GM19328 (cell line): ENCODE results near the gene LDLRAD1.
"Not testable (repeated sequence)": the region's sequence is repeated elsewhere in the genome, so short reads cannot be mapped to it uniquely, and the experiment has no call there.

ENCODE experiments used
- ATAC-seq: cut with Tn5 transposase; IDR thresholded peaks from one replicate; pipeline ENCODE4 v1.9.1; 2021; ENCODE audit warnings: mild to moderate bottlenecking, moderate library complexity; ENCODE audit not compliant: unreplicated experiment

Gene LDLRAD1

DNA sequence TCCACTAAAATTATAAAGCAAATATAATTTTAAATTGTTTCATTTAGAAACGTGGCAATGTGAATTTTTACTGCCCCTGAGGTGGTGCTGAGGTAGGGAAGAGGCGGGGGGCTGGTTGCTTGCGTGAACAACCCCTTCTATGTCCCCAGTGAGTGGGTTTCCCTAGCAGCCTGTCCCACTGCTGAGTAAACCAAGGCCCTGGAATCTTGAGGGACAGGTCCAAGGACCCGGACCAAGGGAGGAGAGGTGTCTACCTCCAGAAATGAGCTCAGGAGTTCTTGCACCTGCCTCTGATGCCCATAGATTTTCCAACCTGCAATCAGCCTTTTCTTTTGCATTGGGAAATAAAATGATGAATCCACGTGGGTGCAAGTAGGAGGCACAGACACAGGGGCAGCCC lies 649 bp upstream of the LDLRAD1 start:
- ATAC-seq = no peak

DNA sequence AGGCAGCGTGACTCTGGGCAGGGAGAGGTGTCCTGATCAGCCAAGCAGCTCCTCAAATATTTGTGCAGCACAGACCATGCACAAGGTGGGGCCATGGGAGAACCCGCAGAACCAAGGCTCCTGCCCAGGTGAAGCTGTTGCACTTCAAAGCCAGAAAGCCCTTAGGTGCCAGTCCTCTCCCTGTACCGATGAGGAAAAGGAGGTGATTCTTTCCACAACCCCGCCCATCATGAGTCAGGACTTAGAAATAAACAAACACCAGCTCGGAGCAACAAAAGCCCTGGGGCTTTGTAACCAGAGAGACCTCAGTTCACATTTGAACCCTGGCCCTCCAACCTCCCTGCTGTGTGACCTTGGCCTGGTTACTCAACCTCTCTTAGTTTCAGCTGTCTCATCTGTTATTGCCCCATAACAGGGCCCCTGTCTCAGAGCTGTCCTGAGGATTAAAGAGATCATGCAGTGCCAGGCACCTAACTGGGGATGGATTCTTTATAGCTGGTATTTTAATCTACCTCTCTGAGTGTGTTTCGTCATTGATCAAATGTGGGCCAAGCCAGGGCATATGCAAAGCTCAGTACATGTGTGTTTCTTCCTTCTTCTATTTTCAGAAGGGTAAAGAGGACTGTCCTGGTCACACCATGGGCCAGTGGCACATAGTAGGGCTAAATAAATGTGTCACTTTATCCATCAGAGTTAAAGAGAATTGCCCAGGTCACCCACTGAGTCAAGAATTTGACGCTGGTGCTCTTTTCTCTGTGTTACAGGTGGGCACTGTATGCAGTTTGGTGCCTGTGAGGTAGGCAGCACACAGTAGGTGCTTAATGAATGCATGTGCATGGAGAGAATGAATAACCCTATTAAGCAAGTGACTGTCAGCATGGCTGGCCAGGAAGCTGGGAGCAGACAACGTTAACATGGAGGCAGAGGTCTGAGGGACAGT lies 1.4 kb downstream of the LDLRAD1 start:
- no peak for ATAC-seq

DNA sequence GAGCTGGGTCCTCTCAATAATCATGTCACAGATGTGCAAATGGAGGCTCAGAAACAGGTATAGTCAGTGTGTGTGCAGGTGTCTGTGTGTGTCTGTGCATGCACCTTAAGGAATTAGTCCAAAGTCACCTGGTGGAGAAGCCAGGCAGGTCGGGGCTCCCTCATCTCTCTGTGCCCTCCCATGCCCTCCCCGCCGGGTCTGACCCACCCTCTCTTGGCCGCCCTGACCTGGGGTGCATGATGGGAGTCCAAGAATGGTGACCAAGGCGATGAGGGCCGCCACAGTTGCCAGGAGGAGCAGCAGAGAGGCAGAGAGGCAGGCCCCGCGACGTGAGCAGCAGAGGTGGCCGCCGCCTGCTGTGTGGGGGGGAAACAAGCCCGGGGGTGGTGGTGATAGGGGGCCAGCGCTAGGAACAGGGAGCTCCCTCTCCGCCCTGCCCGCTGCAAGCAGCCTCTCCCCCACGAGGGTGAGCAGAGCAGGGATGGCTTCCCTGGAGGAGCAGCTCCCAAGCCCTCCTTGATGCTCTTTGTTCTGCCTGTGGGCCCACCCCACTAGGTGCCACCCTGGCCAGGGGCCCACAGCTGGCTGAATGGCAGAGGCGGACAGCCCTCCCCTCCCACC lies 3.9 kb downstream of the LDLRAD1 start:
- ATAC-seq = no peak

DNA sequence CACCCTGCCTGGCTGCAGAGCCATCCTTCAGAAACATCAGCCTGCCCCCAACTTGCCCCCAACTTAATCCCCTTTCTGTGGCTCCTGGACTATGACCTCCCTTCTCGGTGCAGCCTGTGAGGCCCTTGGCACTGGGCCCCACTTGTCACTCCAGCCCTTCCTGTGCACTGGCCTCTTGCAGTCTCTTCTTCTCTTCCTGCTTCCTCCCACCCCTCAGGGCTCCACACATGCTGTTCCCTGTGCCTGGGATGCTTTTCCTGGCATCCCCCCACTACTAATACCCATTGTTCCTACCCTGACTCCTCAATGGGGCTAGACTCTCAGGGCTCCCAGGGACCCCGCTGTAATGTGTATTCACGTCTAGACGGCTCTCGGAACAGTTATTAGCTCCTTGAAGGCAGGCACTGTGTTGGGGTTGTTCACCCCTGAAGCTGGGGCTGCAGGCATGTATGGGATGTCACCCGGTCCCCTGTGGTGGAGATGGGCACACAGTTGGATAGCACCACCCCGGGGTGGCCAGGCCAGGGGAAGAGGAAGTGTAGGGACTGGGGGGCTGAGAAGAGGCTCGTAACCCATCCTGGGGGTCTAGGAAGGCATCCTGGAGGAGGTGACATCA lies 4.5 kb downstream of the LDLRAD1 start:
- no peak for ATAC-seq

DNA sequence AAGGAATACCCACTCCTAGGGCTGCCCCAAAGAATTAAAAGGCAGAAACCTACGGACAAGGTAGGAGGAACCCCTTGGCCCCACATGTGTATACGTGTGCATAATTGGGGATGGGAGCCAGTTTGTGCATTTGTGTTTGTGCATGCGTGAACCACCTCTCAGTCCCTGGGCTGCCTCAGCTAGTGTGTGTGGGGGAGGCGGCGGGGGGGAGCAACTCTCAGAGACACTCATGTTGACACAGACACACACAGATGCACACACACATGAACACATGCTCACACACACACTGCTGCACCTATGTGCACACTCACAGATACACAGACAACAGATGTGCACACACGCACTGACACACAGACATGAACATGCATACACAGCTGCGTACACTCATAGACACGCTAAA lies 5.1 kb downstream of the LDLRAD1 start:
- no peak for ATAC-seq

DNA sequence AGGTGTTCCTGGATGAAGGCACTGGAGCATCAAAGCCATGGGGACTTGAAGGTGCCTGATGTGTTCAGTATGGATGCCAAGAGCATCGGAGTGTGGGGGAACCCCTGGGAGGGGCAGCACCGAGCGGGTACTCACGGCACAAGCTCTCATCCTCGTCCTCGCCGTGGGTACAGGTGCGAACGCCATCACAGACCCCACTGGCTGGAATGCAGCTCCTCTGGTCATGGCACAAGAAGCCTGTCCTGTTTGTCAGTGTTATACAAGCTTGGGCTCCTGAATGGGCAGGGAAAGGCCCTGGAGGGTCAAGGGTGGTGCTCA lies 6.0 kb downstream of the LDLRAD1 start:
- ATAC-seq = no peak

DNA sequence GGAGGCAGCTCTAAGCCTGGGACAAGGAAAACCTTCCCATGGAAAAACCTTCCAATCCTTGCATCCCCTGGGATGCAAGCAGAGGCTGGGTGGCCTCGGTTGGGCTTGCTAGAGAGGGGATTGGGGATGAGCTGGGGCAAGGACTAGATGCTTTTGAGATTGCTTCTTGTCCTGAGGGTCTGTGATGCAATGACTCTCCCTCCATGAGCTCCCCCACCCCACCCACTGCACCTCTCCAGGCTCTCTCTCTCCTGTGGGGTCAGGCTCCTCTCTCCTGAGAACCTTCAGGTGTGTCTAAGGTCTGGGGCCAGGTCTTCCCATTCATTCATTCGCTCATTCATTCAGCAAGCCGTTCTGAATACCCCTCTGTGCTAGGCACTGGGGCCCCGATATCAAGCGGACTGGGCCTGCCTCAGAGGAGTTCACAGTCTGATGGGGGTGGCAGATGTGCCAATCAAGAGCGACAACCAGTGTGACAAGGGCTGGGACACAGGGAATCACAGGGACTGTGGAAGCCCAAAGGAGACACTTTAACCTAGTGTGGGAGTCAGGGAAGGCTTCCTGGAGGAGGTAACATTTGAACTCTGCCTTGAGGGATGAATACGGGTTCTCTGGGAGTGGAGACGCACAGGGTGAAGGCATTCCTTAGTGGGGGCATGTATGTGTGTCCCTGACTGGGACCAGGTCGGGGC lies 6.5 kb downstream of the LDLRAD1 start:
- ATAC-seq = no peak

DNA sequence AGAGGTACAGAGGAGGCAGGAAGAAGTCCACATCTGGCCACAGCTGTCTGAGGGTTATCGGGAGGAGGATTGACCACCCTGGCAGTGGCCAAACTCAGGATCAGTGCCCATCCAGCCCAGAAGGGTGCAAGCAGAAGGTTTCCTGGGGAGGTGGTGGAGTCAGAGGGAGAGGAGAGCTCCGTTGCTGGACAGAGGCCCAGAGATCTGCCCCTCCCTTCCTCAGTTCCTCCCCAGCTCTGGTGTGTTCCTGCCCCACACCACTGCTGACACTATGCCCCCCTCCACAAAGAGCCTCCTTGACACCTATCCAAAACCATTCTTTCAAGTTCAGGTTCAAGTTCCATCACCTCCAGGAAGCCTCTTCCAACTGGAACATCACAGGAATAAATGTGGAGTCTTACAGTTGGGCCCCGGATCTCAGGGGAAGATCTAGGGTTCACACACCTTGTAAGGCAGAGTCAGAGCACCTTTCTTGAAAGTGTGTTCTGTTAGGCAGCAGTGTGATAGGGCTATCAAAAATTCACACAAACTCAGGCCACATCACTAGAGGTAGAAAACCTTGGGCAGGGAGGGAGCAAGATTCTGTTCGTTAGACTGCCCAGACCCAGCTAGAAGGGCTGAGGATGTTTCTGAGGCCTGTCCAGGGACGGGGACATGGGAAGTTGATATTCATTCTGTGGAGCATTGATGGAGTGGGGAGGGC lies 7.4 kb downstream of the LDLRAD1 start:
- ATAC-seq = no peak

DNA sequence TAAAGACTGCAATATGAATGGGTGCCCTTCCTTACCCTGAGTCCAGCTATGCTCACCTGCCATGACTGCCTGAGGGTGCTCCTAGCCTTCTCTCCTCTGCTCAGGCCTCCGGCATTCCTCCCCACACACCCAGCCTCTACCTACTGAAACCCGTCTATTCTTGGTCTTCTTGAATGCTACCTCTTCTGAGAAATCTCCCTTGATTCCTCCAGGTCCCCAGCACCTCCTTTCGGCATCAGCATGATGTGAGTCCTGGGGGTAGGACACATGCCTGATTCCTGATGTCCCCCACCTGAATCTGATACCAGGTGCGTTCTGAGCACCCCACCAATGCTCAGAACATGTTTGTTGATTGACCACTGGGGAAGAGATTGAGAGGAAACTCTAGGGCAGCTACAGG lies 8.6 kb downstream of the LDLRAD1 start:
- ATAC-seq = no peak

DNA sequence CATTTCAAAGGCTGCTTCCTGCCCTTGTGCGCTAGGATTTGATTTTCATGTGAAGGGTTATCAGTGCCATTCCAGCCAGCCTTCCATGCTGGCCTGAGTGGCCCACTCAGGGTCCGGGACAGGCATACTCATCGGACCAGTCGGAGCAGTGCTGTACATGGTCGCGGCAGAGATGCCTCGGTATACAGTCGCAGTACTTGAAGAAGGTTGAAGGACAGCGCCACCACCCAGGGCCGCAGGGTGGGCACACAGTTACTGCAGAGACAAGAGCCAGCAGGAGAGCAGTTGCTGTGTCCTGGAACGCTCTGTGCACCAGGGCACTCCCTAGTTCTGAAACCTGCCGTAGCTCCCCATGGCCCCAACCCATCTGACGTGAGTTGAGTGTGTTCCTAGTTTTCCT lies 9.1 kb downstream of the LDLRAD1 start:
- ATAC-seq = no peak

DNA sequence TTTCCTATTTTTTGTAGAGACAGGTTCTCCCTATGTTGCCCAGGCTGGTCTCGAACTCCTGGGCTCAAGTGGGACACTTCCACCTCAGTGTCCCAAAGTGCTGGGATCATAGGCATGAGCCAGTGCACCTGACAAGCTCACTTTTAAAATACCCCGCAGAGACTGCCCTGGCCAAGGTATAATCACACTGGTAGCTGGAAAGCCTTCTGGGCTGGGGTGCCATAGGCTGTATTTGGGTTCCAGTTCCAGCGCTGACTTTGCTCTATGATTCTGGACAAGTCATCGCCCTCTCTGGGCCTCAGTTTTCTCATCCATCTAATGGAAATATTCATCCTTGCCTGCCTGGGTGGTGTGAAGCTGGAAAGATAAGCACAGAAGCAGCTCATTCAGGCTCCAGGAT lies 10.4 kb downstream of the LDLRAD1 start:
- ATAC-seq = no peak

DNA sequence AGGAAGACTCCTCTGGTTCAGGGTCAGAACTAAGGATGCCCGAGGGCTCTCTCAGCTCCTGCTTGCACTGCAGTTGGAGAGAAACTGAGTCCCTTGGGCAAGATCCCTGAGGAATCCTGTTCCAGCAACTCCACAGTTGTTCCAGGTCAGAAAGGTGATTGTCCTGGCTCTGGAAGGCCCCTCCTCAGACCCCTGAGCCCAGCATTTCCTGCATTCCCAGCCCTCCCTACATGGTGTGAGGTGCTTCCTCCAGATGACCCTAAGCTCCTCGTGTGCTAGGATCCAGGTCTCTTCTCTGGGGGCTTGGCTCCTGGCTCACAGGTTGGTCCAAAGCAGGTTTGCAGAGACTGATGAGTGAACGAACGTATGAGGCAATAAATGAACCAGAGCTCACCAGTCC lies 11.5 kb downstream of the LDLRAD1 start:
- ATAC-seq = no peak

DNA sequence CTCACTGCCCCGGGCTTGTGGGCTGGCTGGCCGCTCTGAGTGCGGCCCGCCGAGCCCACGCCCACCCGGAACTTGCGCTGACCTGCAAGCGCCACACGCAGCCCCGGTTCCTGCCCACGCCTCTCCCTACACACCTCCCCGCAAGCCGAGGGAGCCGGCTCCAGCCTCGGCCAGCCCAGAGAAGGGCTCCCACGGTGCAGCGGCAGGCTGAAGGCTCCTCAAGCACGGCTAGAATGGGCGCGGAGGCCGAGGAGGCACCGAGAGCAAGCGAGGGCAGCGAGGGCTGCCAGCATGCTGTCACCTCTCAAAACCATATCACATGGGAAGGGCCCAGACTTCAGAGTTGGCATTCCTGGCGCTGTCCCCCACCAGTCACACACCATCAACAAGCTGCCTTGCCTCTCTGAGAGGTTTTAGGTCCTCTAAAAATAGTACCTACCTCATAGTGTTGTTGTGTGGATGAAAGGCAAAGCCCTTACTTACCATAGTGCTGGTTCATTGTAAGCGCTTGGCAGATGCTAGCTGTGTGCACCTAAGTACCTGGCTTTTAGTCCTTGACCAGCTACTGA lies 13.4 kb downstream of the LDLRAD1 start:
- ATAC-seq = no peak

DNA sequence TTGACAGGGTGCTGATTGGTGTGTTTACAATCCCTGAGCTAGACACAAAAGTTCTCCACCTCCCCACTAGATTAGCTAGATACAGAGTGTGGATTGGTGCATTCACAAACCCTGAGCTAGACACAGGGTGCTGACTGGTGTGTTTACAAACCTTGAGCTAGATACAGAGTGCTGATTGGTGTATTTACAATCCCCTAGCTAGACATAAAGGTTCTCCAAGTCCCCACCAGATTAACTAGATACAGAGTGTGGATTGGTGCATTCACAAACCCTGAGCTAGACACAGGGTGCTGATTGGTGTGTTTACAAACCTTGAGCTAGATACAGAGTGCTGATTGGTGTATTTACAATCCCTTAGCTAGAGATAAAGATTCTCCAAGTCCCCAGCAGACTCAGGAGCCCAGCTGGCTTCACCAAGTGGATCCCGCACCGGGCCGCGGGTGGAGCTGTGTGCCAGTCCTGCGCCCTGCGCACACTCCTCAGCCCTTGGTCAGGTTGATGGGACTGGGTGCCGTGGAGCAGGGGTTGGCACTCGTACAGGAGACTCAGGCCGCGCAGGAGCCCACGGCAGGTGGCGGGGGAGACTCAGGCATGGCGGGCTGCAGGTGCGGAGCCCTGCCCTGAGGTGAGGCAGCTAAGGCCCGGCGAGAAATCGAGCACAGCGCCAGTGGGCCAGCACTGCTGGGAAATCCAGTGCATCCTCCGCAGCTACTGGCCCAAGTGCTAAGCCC lies 14.1 kb downstream of the LDLRAD1 start:
- not testable (repeated sequence) for ATAC-seq

DNA sequence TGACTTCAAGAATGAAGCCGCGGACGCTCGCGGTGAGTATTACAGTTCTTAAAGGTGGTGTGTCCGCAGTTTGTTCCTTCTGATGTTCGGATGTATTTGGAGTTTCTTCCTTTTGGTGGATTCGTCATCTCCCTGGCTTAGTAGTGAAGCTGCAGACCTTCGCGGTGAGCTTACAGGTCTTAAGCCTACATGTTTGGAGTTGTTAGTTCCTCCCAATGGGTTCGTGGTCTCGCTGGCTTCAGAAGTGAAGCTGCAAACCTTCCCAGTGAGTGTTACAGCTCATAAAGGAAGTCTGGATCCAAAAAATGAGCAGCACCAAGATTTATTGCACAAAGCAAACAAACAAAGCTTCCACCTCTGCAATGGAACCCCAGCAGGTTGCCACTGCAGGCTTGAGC lies 14.7 kb downstream of the LDLRAD1 start:
- no peak for ATAC-seq

DNA sequence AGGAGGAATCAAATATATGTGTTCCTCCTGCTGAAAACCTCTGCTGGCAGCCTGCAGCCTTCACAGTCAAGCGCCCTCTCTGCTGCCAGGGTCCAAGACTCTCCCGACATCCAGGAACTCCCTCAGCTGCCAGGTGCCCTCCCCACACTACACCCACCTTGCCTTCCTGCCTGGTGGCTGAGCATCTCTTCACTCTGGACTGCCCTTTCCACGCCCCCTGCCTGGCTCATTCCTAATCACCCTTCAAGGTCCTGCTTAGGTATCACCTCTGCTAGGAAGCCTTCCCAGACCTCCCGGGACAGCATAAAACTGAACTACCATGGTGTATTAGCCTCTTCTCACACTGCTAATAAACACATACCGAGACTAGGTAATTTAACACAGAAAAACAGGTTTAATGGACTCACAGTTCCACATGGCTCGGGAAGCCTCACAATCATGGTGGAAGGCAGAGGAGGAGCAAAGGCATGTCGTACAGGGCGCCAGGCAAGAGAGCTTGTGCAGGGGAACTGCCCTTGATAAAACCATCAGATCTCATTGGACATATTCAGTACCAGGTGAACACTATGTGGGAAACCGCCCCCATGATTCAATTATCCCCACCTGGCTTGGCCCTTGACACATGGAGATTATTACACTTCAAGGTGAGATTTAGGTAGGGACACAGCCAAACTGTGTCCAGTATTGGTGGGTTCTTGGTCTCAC lies 15.3 kb downstream of the LDLRAD1 start:
- ATAC-seq = no peak

DNA sequence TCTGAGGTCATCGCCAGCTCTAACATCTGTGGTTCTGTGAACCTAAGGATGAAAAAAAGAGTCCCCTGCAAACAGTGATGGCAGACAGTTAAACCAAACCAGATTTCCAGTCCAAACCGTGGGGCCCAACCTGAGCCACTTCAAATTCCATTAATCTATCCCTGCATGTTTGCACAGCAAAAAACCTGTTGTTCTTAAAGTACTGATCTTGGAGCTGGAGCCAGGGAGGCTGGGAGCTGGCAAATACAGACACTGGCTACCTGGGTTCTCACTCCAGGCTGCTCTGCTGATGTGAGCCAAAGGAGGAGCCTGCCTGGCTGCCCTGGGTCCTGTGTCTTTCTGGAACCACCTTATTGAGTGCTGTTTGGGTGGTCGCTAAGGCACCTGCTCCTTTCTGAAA lies 16.4 kb downstream of the LDLRAD1 start:
- ATAC-seq = no peak

DNA sequence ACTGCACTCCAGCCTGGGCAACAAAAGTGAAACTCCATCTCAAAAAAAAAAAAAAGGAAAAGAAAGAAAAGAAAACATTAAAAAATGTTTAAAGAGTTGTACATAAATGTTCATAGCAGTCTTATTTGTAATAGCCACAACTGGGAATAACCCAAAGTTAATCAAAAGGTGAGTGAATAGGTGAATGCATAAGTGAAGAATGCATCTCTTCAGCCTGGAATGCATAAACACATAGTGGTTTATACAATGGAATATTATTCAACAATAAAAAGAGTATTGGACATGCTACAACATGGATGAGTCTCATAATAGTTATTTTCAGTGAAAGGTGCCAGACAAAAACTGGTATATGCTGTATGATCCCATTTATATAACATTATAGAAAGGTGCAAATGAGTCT lies 18.1 kb downstream of the LDLRAD1 start:
- ATAC-seq = no peak

DNA sequence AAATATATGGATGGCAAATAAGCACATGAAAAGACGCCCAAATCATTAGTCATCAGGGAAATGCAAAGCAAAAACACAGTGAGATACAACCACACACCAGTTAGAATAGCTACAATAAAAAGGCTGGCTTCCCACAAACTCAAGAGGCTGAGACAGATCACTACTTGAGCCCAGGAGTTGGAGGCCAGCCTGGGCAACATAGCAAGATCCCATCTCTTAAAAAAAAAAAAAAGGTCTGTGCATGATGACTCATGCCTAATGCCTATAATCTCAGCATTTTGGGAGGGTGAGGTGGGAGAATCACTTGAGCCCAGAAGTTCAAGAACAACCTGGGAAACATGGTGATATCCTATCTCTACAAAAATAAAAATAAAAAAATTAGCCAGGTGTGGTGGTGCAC lies 19.8 kb downstream of the LDLRAD1 start:
- no peak for ATAC-seq
